B cell (primary cell): ENCODE data around the gene CRAMP1. TPM values are rescaled to one million over a fixed set of nuclear protein-coding genes. Genes with fewer than 3 reads are reported as not detected.

ENCODE experiments used
- ATAC-seq: fragments of 200-7000 bp; cut with Tn5 transposase; one replicate; pipeline ENCODE4 v1.10.0; 2021; ENCODE audit warnings: low read depth, mild to moderate bottlenecking, moderate number of reproducible peaks, moderate library complexity
- CTCF ChIA-PET: fragments of 350-600 bp; sonication (Branson Sonifier 250); formaldehyde crosslinking; loops from one replicate; lab custom pipeline; 2021; ENCODE audit warnings: antibody characterized with exemption, inconsistent platforms; lab: Charles Lee
- POLR2A ChIA-PET: fragments of 350-600 bp; sonication (Branson Sonifier 250); formaldehyde crosslinking; loops from one replicate; lab custom pipeline; 2021; ENCODE audit warnings: antibody characterized with exemption; lab: Charles Lee
- DNase-seq: peaks from one replicate; pipeline ENCODE4 v3.0.0; 2013
- H2AFZ ChIP-seq: 2 replicates; pipeline ENCODE4 v1.6.1; 2012; ENCODE audit warnings: mild to moderate bottlenecking, low read depth, low read length; ENCODE audit not compliant: insufficient read depth, poor library complexity, severe bottlenecking
- H3K27ac ChIP-seq, 2 donors: 1 replicate in 1 of 2; 2 replicates in 1 of 2; pipeline ENCODE4 v1.5.1; 2012 to 2013; ENCODE audit warnings: low read length in 2 of 2, mild to moderate bottlenecking in 2 of 2, moderate library complexity in 1 of 2
- H3K27me3 ChIP-seq, 4 experiments: fragments of 200-600 bp in 1 of 4; sonication (generic) in 1 of 4; replicated peaks in 1 of 4; 1 replicate in 2 of 4; 2 replicates in 2 of 4; pipeline versions ENCODE4 v1.6.1 to v1.7.0; 2013 to 2016; ENCODE audit warnings: low read length in 3 of 4, mild to moderate bottlenecking in 2 of 4, mixed read lengths in 1 of 4, moderate library complexity in 1 of 4; ENCODE audit not compliant: insufficient read depth in 4 of 4, control insufficient read depth in 3 of 4; ENCODE audit errors: control extremely low read depth in 1 of 4
- H3K36me3 ChIP-seq, 2 experiments: replicated peaks in 1 of 2; 1 replicate in 1 of 2; 2 replicates in 1 of 2; pipeline versions ENCODE4 v1.6.1 to v1.7.1; 2013; ENCODE audit warnings: low read length in 1 of 2; ENCODE audit not compliant: insufficient read depth in 2 of 2, control insufficient read depth in 1 of 2; ENCODE audit errors: control extremely low read depth in 1 of 2, extremely low read depth in 1 of 2
- H3K4me1 ChIP-seq, 2 donors: fragments of 200-600 bp in 1 of 2; sonication (generic) in 1 of 2; 1 replicate in 1 of 2; 2 replicates in 1 of 2; pipeline versions ENCODE4 v1.5.1 to v1.6.1; 2013 to 2017; ENCODE audit warnings: low read length in 2 of 2; ENCODE audit not compliant: control insufficient read depth in 2 of 2, insufficient read depth in 2 of 2
- H3K4me2 ChIP-seq: replicated peaks from 2 replicates; pipeline ENCODE3; 2012; ENCODE audit warnings: mild to moderate bottlenecking, low read depth, low read length; ENCODE audit not compliant: poor library complexity, severe bottlenecking
- H3K4me3 ChIP-seq, 5 experiments: fragments of 200-600 bp in 1 of 5; sonication (generic) in 1 of 5; 1 replicate in 3 of 5; 2 replicates in 2 of 5; pipeline versions ENCODE4 v1.5.1 to v1.7.0; 2011 to 2016; ENCODE audit warnings: low read length in 4 of 5, mild to moderate bottlenecking in 4 of 5, low read depth in 2 of 5, control low read depth in 1 of 5, moderate library complexity in 1 of 5; ENCODE audit not compliant: insufficient read depth in 1 of 5; ENCODE audit errors: control extremely low read depth in 1 of 5, extremely low read depth in 1 of 5
- H3K79me2 ChIP-seq: fragments of 200-600 bp; sonication (generic); one replicate; pipeline ENCODE4 v1.6.0; 2016; ENCODE audit warnings: low read length; ENCODE audit not compliant: control insufficient read depth, insufficient read depth
- H3K9ac ChIP-seq: fragments of 200-600 bp; sonication (generic); 2 replicates; pipeline ENCODE4 v1.6.1; 2017; ENCODE audit warnings: mild to moderate bottlenecking, low read length, moderate library complexity
- H3K9me3 ChIP-seq, 3 donors: one replicate each; pipeline versions ENCODE4 v1.6.1 to v1.7.1; 2013; ENCODE audit warnings: low read length in 2 of 3; ENCODE audit not compliant: control insufficient read depth in 2 of 3, insufficient read depth in 1 of 3; ENCODE audit errors: control extremely low read depth in 1 of 3
- H4K20me1 ChIP-seq: 2 replicates; pipeline ENCODE4 v1.6.0; 2012; ENCODE audit warnings: mild to moderate bottlenecking, low read length; ENCODE audit not compliant: insufficient read depth, control insufficient read depth, poor library complexity, severe bottlenecking
- H3K27ac Mint-ChIP-seq: one replicate; pipeline ENCODE4 v1.8.0; 2021; ENCODE audit warnings: mixed read lengths
- H3K27me3 Mint-ChIP-seq: one replicate; pipeline ENCODE4 v1.8.0; 2021; ENCODE audit warnings: mixed read lengths
- H3K4me1 Mint-ChIP-seq: one replicate; pipeline ENCODE4 v1.8.0; 2021; ENCODE audit warnings: mixed read lengths
- H3K4me3 Mint-ChIP-seq: one replicate; pipeline ENCODE4 v1.8.0; 2021; ENCODE audit warnings: mixed read lengths
- H3K9me3 Mint-ChIP-seq: one replicate; pipeline ENCODE4 v1.8.0; 2022; ENCODE audit warnings: mixed read lengths; ENCODE audit not compliant: insufficient read depth
- CTCF ChIP-seq: fragments of 200-600 bp; IDR thresholded peaks from one replicate; pipeline ENCODE4 v1.8.0; 2022; ENCODE audit warnings: antibody characterized with exemption, mild to moderate bottlenecking
- EZH2 ChIP-seq: IDR thresholded peaks from 2 replicates; pipeline ENCODE4 v1.6.1; 2012; ENCODE audit warnings: borderline replicate concordance, low read depth, mild to moderate bottlenecking, moderate library complexity, low read length; ENCODE audit not compliant: insufficient read depth, poor library complexity, severe bottlenecking
- WGBS: methylation state at CpG from one replicate; pipeline ENCODE4 v1.1.5; 2013; ENCODE audit warnings: missing lambda C conversion rate; ENCODE audit not compliant: insufficient coverage; 5-methylcytosine and 5-hydroxymethylcytosine counted together
- intact Hi-C: fragments of 100-400 bp; cut with micrococcal nuclease; formaldehyde crosslinking; loops from one replicate; pipeline ENCODE4 v1.10.0; 2022
- polyA plus RNA-seq: library from polyadenylated mRNA; depleted of rRNA; stranded (reverse); fragments of >200 nt; gene quantifications from 2 replicates; pipeline ENCODE4 v1.2.3, GENCODE V29; 2012
- total RNA-seq, 2 donors: library from RNA; stranded (reverse); fragments of 120-200 nt in 1 of 2; gene quantifications; 1 replicate in 1 of 2; 2 replicates in 1 of 2; pipeline versions ENCODE4 v1.2.3 to v1.2.4, GENCODE V29; 2013 to 2022

Gene CRAMP1
- total and polyA plus RNA-seq, 2 donors (not counting 1 experiment from before 2014, with no cell fraction given), result 21.0 to 33.9 TPM

DNA sequence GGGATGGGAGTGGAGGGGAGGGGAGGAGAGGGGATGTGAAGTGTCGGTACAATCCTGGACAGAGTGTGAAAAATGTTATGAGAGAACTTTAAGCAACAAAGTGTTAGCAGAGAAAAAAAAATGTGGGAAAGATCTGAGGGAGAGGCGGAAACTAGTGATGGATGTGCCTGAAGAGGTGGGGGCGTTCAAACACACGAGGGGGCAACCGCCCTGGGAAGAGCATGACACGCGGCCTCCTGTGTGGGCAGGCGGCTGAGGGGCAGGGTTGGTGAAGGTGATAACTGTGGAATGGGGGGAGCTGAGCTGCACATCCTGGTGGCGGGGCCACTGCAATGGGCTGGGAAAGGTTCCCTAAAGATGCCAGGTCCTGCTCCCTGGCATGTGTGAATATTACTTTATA, 30.4 kb upstream of the CRAMP1 start:
- POLR2A ChIA-PET, result no interaction called here
- Histone ChIP-seq H4K20me1 (no peaks in the 10 kb centered on the region), H2AFZ (no peak overlapping the region), H3K79me2 (no peaks in the 10 kb centered on the region), H3K4me1 (no peaks in the 10 kb centered on the region), H3K27me3 (no peaks in the 10 kb centered on the region), H3K4me2 (no peak overlapping the region), H3K9me3 (peaks cover 0 to 10% (median 0%) of the 10 kb centered on the region in 3 donors), H3K9ac (no peak overlapping the region), H3K4me3 (no peak overlapping the region), H3K27ac (no peak overlapping the region), H3K36me3 (no peaks in the 10 kb centered on the region)
- H3K4me3 Mint-ChIP-seq, result no peak overlapping the region
- intact Hi-C loops, result no loop called here
- DNase-seq, result no peak
- no peaks in the 10 kb centered on the region for H3K27me3 Mint-ChIP-seq
- H3K27ac Mint-ChIP-seq, result no peak overlapping the region
- CTCF ChIA-PET, result no interaction called here
- no peak for ATAC-seq
- TF ChIP-seq EZH2 (no peak), CTCF (no peak)
- no peaks in the 10 kb centered on the region for H3K9me3 Mint-ChIP-seq
- 94% methylated on average over 9 of the region's 9 CpGs for WGBS
- H3K4me1 Mint-ChIP-seq, result no peaks in the 10 kb centered on the region

GRCh38 chr16:1583180-1583579, 29.0 kb upstream of the CRAMP1 start:
- Histone ChIP-seq H3K9me3 (peaks cover 0 to 10% (median 0%) of the 10 kb centered on the region in 3 donors), H4K20me1 (no peaks in the 10 kb centered on the region), H3K79me2 (no peaks in the 10 kb centered on the region), H3K4me2 (no peak overlapping the region), H3K9ac (no peak overlapping the region), H2AFZ (no peak overlapping the region), H3K4me3 (no peak overlapping the region), H3K4me1 (no peaks in the 10 kb centered on the region), H3K36me3 (no peaks in the 10 kb centered on the region), H3K27ac (no peak overlapping the region), H3K27me3 (no peaks in the 10 kb centered on the region)
- Mint-ChIP-seq H3K27me3 (no peaks in the 10 kb centered on the region), H3K27ac (no peak overlapping the region), H3K4me3 (no peak overlapping the region), H3K4me1 (no peaks in the 10 kb centered on the region), H3K9me3 (no peaks in the 10 kb centered on the region)
- ChIA-PET CTCF (no interaction called here), POLR2A (no interaction called here)
- intact Hi-C loops, result no loop called here
- ATAC-seq (no peak), DNase-seq (no peak)
- WGBS, result 94% methylated on average over 12 of the region's 15 CpGs
- TF ChIP-seq EZH2 (no peak), CTCF (no peak)
